Measurements from ENCODE around the gene RAB28.

DNA sequence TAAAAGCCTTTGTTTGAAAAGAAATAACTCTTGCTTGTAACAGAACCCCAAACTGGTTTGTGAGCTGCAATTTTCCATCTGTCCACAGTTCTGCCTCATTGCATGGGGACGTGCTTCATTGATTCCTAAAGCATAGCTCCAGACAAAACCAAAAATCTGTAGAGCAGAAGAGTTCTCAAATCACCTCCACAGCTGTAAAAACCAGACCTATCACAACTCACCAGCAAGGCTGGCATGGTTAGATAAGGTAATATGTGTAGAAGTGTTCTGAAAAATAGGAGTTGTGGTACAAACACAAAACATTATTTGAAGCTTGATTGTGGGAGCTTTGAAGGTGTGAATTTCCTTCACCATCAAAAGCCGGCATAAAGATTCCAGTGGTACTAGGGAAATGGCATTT, 12.5 kb upstream of the RAB28 start:
- TF ChIP-seq CTCF (IDR thresholded peaks at IDR 0.05) (no peak), POLR2A (IDR thresholded peaks at IDR 0.05) (no peak)
